Measurements from ENCODE around the gene TRIM22. TPM values are rescaled to one million over a fixed set of nuclear protein-coding genes. Genes with fewer than 3 reads are reported as not detected.
"Not testable (repeated sequence)": the region's sequence is repeated elsewhere in the genome, so short reads cannot be mapped to it uniquely, and the experiment has no call there.

Gene TRIM22
- total RNA-seq, 1 donor from 2014 or later = 50.9 TPM

DNA sequence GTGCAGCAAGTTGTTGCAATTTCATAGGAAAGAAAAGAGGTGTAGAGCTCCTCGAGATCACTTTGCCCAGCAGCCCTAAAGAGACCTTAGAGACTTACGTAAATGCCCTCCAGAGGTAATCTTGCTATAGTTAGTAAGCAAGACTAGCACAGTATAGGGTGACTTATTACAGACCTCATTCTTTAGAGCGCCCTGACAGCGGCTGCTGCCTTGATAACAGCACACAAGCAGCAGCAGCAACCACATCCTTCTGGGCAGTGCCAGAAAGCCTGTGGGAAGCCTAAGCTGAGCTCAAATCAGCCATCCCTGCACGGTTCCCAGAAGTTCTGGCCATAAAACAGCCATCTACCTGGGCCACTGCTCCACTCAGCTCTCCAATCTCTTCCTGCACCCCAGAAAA is 24.1 kb downstream of the TRIM22 start:
- no peak overlapping the region for H3K27ac Mint-ChIP-seq
- no peaks in the 10 kb centered on the region for H3K27me3 Mint-ChIP-seq (ENCODE audit: low read depth)
- peaks cover 9% of the 10 kb centered on the region for H3K36me3 Mint-ChIP-seq
- DNase-seq (ENCODE audit: low spot score in 2 of 2, unreplicated experiment in 2 of 2) = no peak
- H3K4me1 Mint-ChIP-seq = no peaks in the 10 kb centered on the region
- peaks cover 6% of the 10 kb centered on the region for H3K9me3 Mint-ChIP-seq
- TF ChIP-seq, protein P1, sequence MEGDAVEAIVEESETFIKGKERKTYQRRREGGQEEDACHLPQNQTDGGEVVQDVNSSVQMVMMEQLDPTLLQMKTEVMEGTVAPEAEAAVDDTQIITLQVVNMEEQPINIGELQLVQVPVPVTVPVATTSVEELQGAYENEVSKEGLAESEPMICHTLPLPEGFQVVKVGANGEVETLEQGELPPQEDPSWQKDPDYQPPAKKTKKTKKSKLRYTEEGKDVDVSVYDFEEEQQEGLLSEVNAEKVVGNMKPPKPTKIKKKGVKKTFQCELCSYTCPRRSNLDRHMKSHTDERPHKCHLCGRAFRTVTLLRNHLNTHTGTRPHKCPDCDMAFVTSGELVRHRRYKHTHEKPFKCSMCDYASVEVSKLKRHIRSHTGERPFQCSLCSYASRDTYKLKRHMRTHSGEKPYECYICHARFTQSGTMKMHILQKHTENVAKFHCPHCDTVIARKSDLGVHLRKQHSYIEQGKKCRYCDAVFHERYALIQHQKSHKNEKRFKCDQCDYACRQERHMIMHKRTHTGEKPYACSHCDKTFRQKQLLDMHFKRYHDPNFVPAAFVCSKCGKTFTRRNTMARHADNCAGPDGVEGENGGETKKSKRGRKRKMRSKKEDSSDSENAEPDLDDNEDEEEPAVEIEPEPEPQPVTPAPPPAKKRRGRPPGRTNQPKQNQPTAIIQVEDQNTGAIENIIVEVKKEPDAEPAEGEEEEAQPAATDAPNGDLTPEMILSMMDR (IDR thresholded peaks at IDR 0.05; ENCODE audit: unreplicated experiment) = no peak
- H3K4me3 Mint-ChIP-seq = no peak overlapping the region

DNA sequence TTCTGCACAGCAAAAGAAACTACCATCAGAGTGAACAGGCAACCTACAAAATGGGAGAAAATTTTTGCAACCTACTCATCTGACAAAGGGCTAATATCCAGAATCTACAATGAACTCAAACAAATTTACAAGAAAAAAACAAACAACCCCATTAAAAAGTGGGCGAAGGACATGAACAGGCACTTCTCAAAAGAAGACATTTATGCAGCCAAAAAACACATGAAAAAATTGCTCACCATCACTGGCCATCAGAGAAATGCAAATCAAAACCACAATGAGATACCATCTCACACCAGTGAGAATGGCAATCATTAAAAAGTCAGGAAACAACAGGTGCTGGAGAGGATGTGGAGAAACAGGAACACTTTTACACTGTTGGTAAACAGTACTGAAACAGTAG is 26.9 kb downstream of the TRIM22 start:
- not testable (repeated sequence) for H3K27me3 Mint-ChIP-seq (ENCODE audit: low read depth); H3K27ac Mint-ChIP-seq; H3K4me3 Mint-ChIP-seq; H3K36me3 Mint-ChIP-seq; H3K4me1 Mint-ChIP-seq; DNase-seq (ENCODE audit: low spot score in 2 of 2, unreplicated experiment in 2 of 2); H3K9me3 Mint-ChIP-seq

- TF ChIP-seq, protein P1 (IDR thresholded peaks at IDR 0.05; ENCODE audit: unreplicated experiment) = no peak
- no peak overlapping the region for H3K4me3 Mint-ChIP-seq
- peaks cover 5% of the 10 kb centered on the region for H3K27me3 Mint-ChIP-seq (ENCODE audit: low read depth)
- H3K4me1 Mint-ChIP-seq = no peaks in the 10 kb centered on the region
- H3K27ac Mint-ChIP-seq = no peak overlapping the region
- H3K36me3 Mint-ChIP-seq = no peaks in the 10 kb centered on the region
- DNase-seq (ENCODE audit: low spot score in 2 of 2, unreplicated experiment in 2 of 2) = no peak
- H3K9me3 Mint-ChIP-seq = peaks cover 6% of the 10 kb centered on the region
Observed at GRCh38 chr11:5719703-5720495, 30.3 kb downstream of the TRIM22 start.

GRCh38 chr11:5722622-5723021 is 33.0 kb downstream of the TRIM22 start:
- no peak overlapping the region for H3K27ac Mint-ChIP-seq
- no peaks in the 10 kb centered on the region for H3K36me3 Mint-ChIP-seq

GRCh38 chr11:5726351-5726750 is 36.8 kb downstream of the TRIM22 start:
- DNase-seq (ENCODE audit: low spot score in 2 of 2, unreplicated experiment in 2 of 2) = no peak
- Mint-ChIP-seq H3K36me3 (no peaks in the 10 kb centered on the region), H3K4me3 (no peak overlapping the region), H3K27me3 (ENCODE audit: low read depth) (peaks cover 12% of the 10 kb centered on the region), H3K27ac (no peak overlapping the region), H3K4me1 (no peaks in the 10 kb centered on the region), H3K9me3 (no peaks in the 10 kb centered on the region)
- TF ChIP-seq, protein P1 (IDR thresholded peaks at IDR 0.05; ENCODE audit: unreplicated experiment) = no peak

More at GRCh38 chr11:5722622-5723021, 33.0 kb downstream of the TRIM22 start:
- DNase-seq (ENCODE audit: low spot score in 2 of 2, unreplicated experiment in 2 of 2) = no peak
- TF ChIP-seq, protein P1 (IDR thresholded peaks at IDR 0.05; ENCODE audit: unreplicated experiment) = no peak
- H3K4me1 Mint-ChIP-seq = no peaks in the 10 kb centered on the region
- H3K9me3 Mint-ChIP-seq = peaks cover 6% of the 10 kb centered on the region
- H3K27me3 Mint-ChIP-seq (ENCODE audit: low read depth) = peaks cover 8% of the 10 kb centered on the region
- H3K4me3 Mint-ChIP-seq = no peak overlapping the region

- H3K9me3 Mint-ChIP-seq = no peaks in the 10 kb centered on the region
- DNase-seq (ENCODE audit: low spot score in 2 of 2, unreplicated experiment in 2 of 2) = no peak
- TF ChIP-seq, protein P1 (IDR thresholded peaks at IDR 0.05; ENCODE audit: unreplicated experiment) = no peak
- no peaks in the 10 kb centered on the region for H3K36me3 Mint-ChIP-seq
- H3K4me1 Mint-ChIP-seq = no peaks in the 10 kb centered on the region
- H3K4me3 Mint-ChIP-seq = no peak overlapping the region
- H3K27me3 Mint-ChIP-seq (ENCODE audit: low read depth) = peaks cover 12% of the 10 kb centered on the region
- no peak overlapping the region for H3K27ac Mint-ChIP-seq
Observed at GRCh38 chr11:5727691-5728090, 38.1 kb downstream of the TRIM22 start.

Measured in mesothelial cell of epicardium (in vitro differentiated cells).